OCI-LY3 (cell line): ENCODE measurements around the gene CADPS.

Experiments used
- H2AFZ ChIP-seq: fragments of 200-600, 300-600 bp; shearing (Covaris generic); 2 replicates; pipeline ENCODE4 v1.6.0; 2014; ENCODE audit warnings: antibody characterized with exemption, low read depth, low read length
- H3K27ac ChIP-seq: fragments of 200-600, 300-600 bp; sonication (generic); 2 replicates; pipeline ENCODE4 v1.5.1; 2014; ENCODE audit warnings: mild to moderate bottlenecking, low read length, moderate library complexity, mixed read lengths
- H3K27me3 ChIP-seq: fragments of 200-600, 300-600 bp; sonication (generic); 2 replicates; pipeline ENCODE4 v1.6.1; 2014; ENCODE audit warnings: low read depth, low read length, mixed read lengths
- H3K36me3 ChIP-seq: fragments of 200-600, 300-600 bp; sonication (generic); replicated peaks from 2 replicates; pipeline ENCODE3; 2014; ENCODE audit warnings: low read depth, low read length, mixed read lengths
- H3K4me1 ChIP-seq: fragments of 300-600, 200-600 bp; sonication (generic); 2 replicates; pipeline ENCODE4 v1.6.1; 2014; ENCODE audit warnings: low read length, mixed read lengths
- H3K4me2 ChIP-seq: fragments of 200-600, 300-600 bp; sonication (generic); 2 replicates; pipeline ENCODE4 v1.6.1; 2014; ENCODE audit warnings: low read length, mixed read lengths
- H3K4me3 ChIP-seq: fragments of 300-600, 200-600 bp; sonication (generic); 2 replicates; pipeline ENCODE4 v1.5.1; 2014; ENCODE audit warnings: antibody characterized with exemption, mild to moderate bottlenecking, low read length, moderate library complexity
- H3K79me2 ChIP-seq: fragments of 300-600, 200-600 bp; shearing (Covaris generic); 2 replicates; pipeline ENCODE4 v1.6.1; 2014; ENCODE audit warnings: mild to moderate bottlenecking, low read length, mixed read lengths
- H3K9ac ChIP-seq: fragments of 300-600, 200-600 bp; shearing (Covaris generic); 2 replicates; pipeline ENCODE4 v1.6.0; 2014; ENCODE audit warnings: mild to moderate bottlenecking, low read length, moderate library complexity
- H3K9me3 ChIP-seq: fragments of 200-600, 300-600 bp; shearing (Covaris generic); 2 replicates; pipeline ENCODE4 v1.6.1; 2014; ENCODE audit warnings: low read length, mixed read lengths; ENCODE audit not compliant: insufficient read depth
- H4K20me1 ChIP-seq: fragments of 200-600, 300-600 bp; sonication (generic); 2 replicates; pipeline ENCODE4 v1.6.1; 2016; ENCODE audit warnings: low read length, mixed read lengths; ENCODE audit not compliant: insufficient read depth
- CTCF ChIP-seq: fragments of 200-600, 300-600 bp; sonication (generic); IDR thresholded peaks from 2 replicates; pipeline ENCODE4 v1.5.1; 2014; ENCODE audit warnings: antibody characterized with exemption, low read length, low read depth
- EZH2phosphoT487 ChIP-seq: fragments of 200-600 bp; shearing (Covaris generic); IDR thresholded peaks from 2 replicates; pipeline ENCODE4 v1.6.1; 2018; ENCODE audit warnings: antibody characterized with exemption, mixed run types, low read depth

Gene CADPS

GRCh38 chr3:62805580-62806277, 69.5 kb downstream of the CADPS start:
- Histone ChIP-seq H3K27me3 (peaks cover 9% of the 10 kb centered on the region; the same call in 1 of the 2 replicates), H3K9ac (no peak overlapping the region), H3K4me3 (no peak overlapping the region), H3K36me3 (no peaks in the 10 kb centered on the region), H3K4me2 (no peak overlapping the region), H3K27ac (no peak overlapping the region), H3K4me1 (no peaks in the 10 kb centered on the region), H3K79me2 (no peaks in the 10 kb centered on the region), H2AFZ (no peak overlapping the region), H3K9me3 (no peaks in the 10 kb centered on the region), H4K20me1 (no peaks in the 10 kb centered on the region)
- TF ChIP-seq CTCF (no peak), EZH2phosphoT487 (no peak)

GRCh38 chr3:62805106-62805505, 70.1 kb downstream of the CADPS start:
- no peaks in the 10 kb centered on the region for H3K4me1 ChIP-seq
- no peak overlapping the region for H2AFZ ChIP-seq
- peaks cover 9% of the 10 kb centered on the region; the same call in 1 of the 2 replicates for H3K27me3 ChIP-seq
- no peak overlapping the region for H3K4me3 ChIP-seq
- no peaks in the 10 kb centered on the region for H4K20me1 ChIP-seq
- no peak overlapping the region for H3K9ac ChIP-seq
- H3K4me2 ChIP-seq = no peak overlapping the region
- no peaks in the 10 kb centered on the region for H3K36me3 ChIP-seq
- H3K79me2 ChIP-seq = no peaks in the 10 kb centered on the region
- H3K27ac ChIP-seq = no peak overlapping the region
- no peaks in the 10 kb centered on the region for H3K9me3 ChIP-seq
- TF ChIP-seq CTCF (no peak), EZH2phosphoT487 (no peak)

- H4K20me1 ChIP-seq = no peaks in the 10 kb centered on the region
- H3K4me1 ChIP-seq = no peaks in the 10 kb centered on the region
- H3K36me3 ChIP-seq = no peaks in the 10 kb centered on the region
- no peaks in the 10 kb centered on the region for H3K9me3 ChIP-seq
- H3K79me2 ChIP-seq = no peaks in the 10 kb centered on the region
- H3K4me2 ChIP-seq = no peak overlapping the region
- H2AFZ ChIP-seq = no peak overlapping the region
- no peak overlapping the region for H3K9ac ChIP-seq
- H3K27me3 ChIP-seq = peaks cover 9% of the 10 kb centered on the region; the same call in 1 of the 2 replicates
- H3K4me3 ChIP-seq = no peak overlapping the region
- H3K27ac ChIP-seq = no peak overlapping the region
- TF ChIP-seq EZH2phosphoT487 (no peak), CTCF (no peak)
Measured at GRCh38 chr3:62803276-62803675, 71.9 kb downstream of the CADPS start.

- Histone ChIP-seq H3K27ac (no peak overlapping the region), H4K20me1 (no peaks in the 10 kb centered on the region)
Measured at GRCh38 chr3:62798000-62798399, 77.2 kb downstream of the CADPS start.

More at GRCh38 chr3:62798000-62798399, 77.2 kb downstream of the CADPS start:
- Histone ChIP-seq H3K79me2 (no peaks in the 10 kb centered on the region), H3K4me3 (no peak overlapping the region), H3K4me2 (no peak overlapping the region), H3K36me3 (no peaks in the 10 kb centered on the region), H2AFZ (no peak overlapping the region), H3K9ac (no peak overlapping the region), H3K27me3 (peaks cover 7% of the 10 kb centered on the region; the same call in 1 of the 2 replicates), H3K9me3 (no peaks in the 10 kb centered on the region), H3K4me1 (0 out of 2 replicates have a peak, but pooled peaks cover 3% of the 10 kb centered on the region)
- no peak for TF ChIP-seq CTCF
- no peak for TF ChIP-seq EZH2phosphoT487
